Measurements from ENCODE around the gene ZNF593. TPM values are rescaled to one million over a fixed set of nuclear protein-coding genes. Genes with fewer than 3 reads are reported as not detected.

Gene ZNF593
- polyA plus RNA-seq, 6 donors from 2014 or later = 33.3 to 52.3 (median 36.1) TPM

- Mint-ChIP-seq H3K27me3 (peaks cover 32 to 85% (median 55%) of the 10 kb centered on the region in 3 donors), H3K9me3 (no peaks in the 10 kb centered on the region)
Observed at GRCh38 chr1:26158271-26158907, 11.3 kb upstream of the ZNF593 start.

GRCh38 chr1:26158908-26159742 is 10.6 kb upstream of the ZNF593 start, which contains the start of gene FAM110D:
TSS of gene FAM110D (plus strand) at chr1:26159079. CDS start at chr1:26161292, 2,213 bp downstream.
- Mint-ChIP-seq H3K9me3 (no peaks in the 10 kb centered on the region), H3K36me3 (no peaks in the 10 kb centered on the region), H3K4me1 (peaks cover 9 to 16% (median 11%) of the 10 kb centered on the region in 3 donors), H3K27me3 (peaks cover 31 to 84% (median 55%) of the 10 kb centered on the region in 3 donors), H3K4me3 (peak within 1 kb of the TSS in 1 of 8 donors; percentile 21), H3K27ac (no peak within 1 kb of the TSS)
- no peak for ATAC-seq (ENCODE audit: low read depth in 2 of 2)
- DNase-seq = no peak

More at GRCh38 chr1:26158271-26158907, 11.3 kb upstream of the ZNF593 start:
- H3K4me3 Mint-ChIP-seq = no peak overlapping the region
- ATAC-seq (ENCODE audit: low read depth in 2 of 2) (no peak), DNase-seq (no peak)
- H3K4me1 Mint-ChIP-seq = peaks cover 6 to 11% (median 9%) of the 10 kb centered on the region in 3 donors
- H3K27ac Mint-ChIP-seq = no peak overlapping the region
- no peaks in the 10 kb centered on the region for H3K36me3 Mint-ChIP-seq

GRCh38 chr1:26159743-26160039 is 10.0 kb upstream of the ZNF593 start:
- peaks cover 12 to 16% (median 14%) of the 10 kb centered on the region in 3 donors for H3K4me1 Mint-ChIP-seq
- DNase-seq = no peak
- no peak overlapping the region for H3K27ac Mint-ChIP-seq
- H3K27me3 Mint-ChIP-seq = peaks cover 26 to 83% (median 52%) of the 10 kb centered on the region in 3 donors
- H3K4me3 Mint-ChIP-seq = no peak overlapping the region
- no peaks in the 10 kb centered on the region for H3K36me3 Mint-ChIP-seq
- H3K9me3 Mint-ChIP-seq = no peaks in the 10 kb centered on the region
- ATAC-seq (ENCODE audit: low read depth in 2 of 2) = no peak

GRCh38 chr1:26160527-26161414 is 8.9 kb upstream of the ZNF593 start:
- Mint-ChIP-seq H3K9me3 (no peaks in the 10 kb centered on the region), H3K4me3 (peak overlapping the region in 5 of 8 donors; percentile 42 to 63 (median 61)), H3K27ac (no peak overlapping the region), H3K4me1 (peaks cover 10 to 19% (median 11%) of the 10 kb centered on the region in 3 donors), H3K27me3 (peaks cover 18 to 79% (median 41%) of the 10 kb centered on the region in 3 donors), H3K36me3 (no peaks in the 10 kb centered on the region)
- DNase-seq (no peak), ATAC-seq (ENCODE audit: low read depth in 2 of 2) (no peak)

GRCh38 chr1:26161415-26162219 is 8.1 kb upstream of the ZNF593 start:
- DNase-seq (peak; percentile 38), ATAC-seq (ENCODE audit: low read depth in 2 of 2) (peak; percentile 56 to 63)
- peak overlapping the region in 6 of 8 donors; percentile 56 to 83 (median 71) for H3K4me3 Mint-ChIP-seq
- no peaks in the 10 kb centered on the region for H3K9me3 Mint-ChIP-seq
- peaks cover 18 to 74% (median 36%) of the 10 kb centered on the region in 3 donors for H3K27me3 Mint-ChIP-seq
- H3K4me1 Mint-ChIP-seq = peaks cover 10 to 19% (median 11%) of the 10 kb centered on the region in 3 donors
- no peaks in the 10 kb centered on the region for H3K36me3 Mint-ChIP-seq
- H3K27ac Mint-ChIP-seq = no peak overlapping the region

- Mint-ChIP-seq H3K36me3 (no peaks in the 10 kb centered on the region), H3K9me3 (no peaks in the 10 kb centered on the region), H3K4me1 (peaks cover 10 to 19% (median 11%) of the 10 kb centered on the region in 3 donors), H3K27me3 (peaks cover 18 to 70% (median 36%) of the 10 kb centered on the region in 3 donors), H3K27ac (no peak overlapping the region), H3K4me3 (peak overlapping the region; percentile 33 to 83 (median 71))
- DNase-seq (no peak), ATAC-seq (ENCODE audit: low read depth in 2 of 2) (no peak)
Observed at GRCh38 chr1:26162220-26162709, 7.4 kb upstream of the ZNF593 start.

GRCh38 chr1:26163684-26164035 is 6.0 kb upstream of the ZNF593 start:
- no peak for DNase-seq
- Mint-ChIP-seq H3K27me3 (peaks cover 10 to 56% (median 25%) of the 10 kb centered on the region in 3 donors), H3K9me3 (no peaks in the 10 kb centered on the region)

GRCh38 chr1:26164036-26164860 is 5.5 kb upstream of the ZNF593 start:
- peak; percentile 72 to 79 for ATAC-seq (ENCODE audit: low read depth in 2 of 2)
- Mint-ChIP-seq H3K36me3 (no peaks in the 10 kb centered on the region), H3K4me1 (peaks cover 11 to 19% (median 14%) of the 10 kb centered on the region in 3 donors), H3K27me3 (peaks cover 10 to 50% (median 23%) of the 10 kb centered on the region in 3 donors), H3K4me3 (peak overlapping the region; percentile 27 to 87 (median 66)), H3K9me3 (no peaks in the 10 kb centered on the region), H3K27ac (peak overlapping the region in 3 of 6 donors; percentile 16 to 59 (median 24))
- peak; percentile 58 for DNase-seq

More at GRCh38 chr1:26163684-26164035, 6.0 kb upstream of the ZNF593 start:
- Mint-ChIP-seq H3K36me3 (no peaks in the 10 kb centered on the region), H3K4me1 (peaks cover 10 to 19% (median 11%) of the 10 kb centered on the region in 3 donors), H3K27ac (peak overlapping the region in 2 of 6 donors; percentile 57 to 59), H3K4me3 (peak overlapping the region in 6 of 8 donors; percentile 36 to 76 (median 43))
- ATAC-seq (ENCODE audit: low read depth in 2 of 2) = no peak

- no peaks in the 10 kb centered on the region for H3K9me3 Mint-ChIP-seq
- H3K4me1 Mint-ChIP-seq = peaks cover 12 to 22% (median 21%) of the 10 kb centered on the region in 3 donors
- peaks cover 10 to 41% (median 14%) of the 10 kb centered on the region in 3 donors for H3K27me3 Mint-ChIP-seq
- ATAC-seq (ENCODE audit: low read depth in 2 of 2) (no peak), DNase-seq (no peak)
- peak overlapping the region in 3 of 6 donors; percentile 16 to 37 (median 24) for H3K27ac Mint-ChIP-seq
- no peaks in the 10 kb centered on the region for H3K36me3 Mint-ChIP-seq
- peak overlapping the region; percentile 27 to 87 (median 65) for H3K4me3 Mint-ChIP-seq
Observed at GRCh38 chr1:26164861-26165842, 4.6 kb upstream of the ZNF593 start.

GRCh38 chr1:26166719-26167281 is 2.9 kb upstream of the ZNF593 start:
- Mint-ChIP-seq H3K36me3 (no peaks in the 10 kb centered on the region), H3K4me1 (peaks cover 17 to 35% (median 28%) of the 10 kb centered on the region in 3 donors), H3K27ac (no peak overlapping the region), H3K4me3 (no peak overlapping the region), H3K27me3 (peaks cover 7 to 27% (median 10%) of the 10 kb centered on the region in 3 donors), H3K9me3 (no peaks in the 10 kb centered on the region)
- DNase-seq (no peak), ATAC-seq (ENCODE audit: low read depth in 2 of 2) (no peak)

Measured in naive B cell (primary cell).